ENCODE data around the gene SLC1A5. TPM values are rescaled to one million over a fixed set of nuclear protein-coding genes. Genes with fewer than 3 reads are reported as not detected.
A peak's percentile ranks its signal among the peaks of the same experiment; 100 is the strongest.

The SLC1A5 gene
- total RNA-seq, 1 donor from 2014 or later: 39.5 TPM

- DNase-seq (ENCODE audit: low spot score): no peak
- Histone ChIP-seq H3F3A (ENCODE audit: low read depth) (peaks cover 10% of the 10 kb centered on the region), H3K4me2 (no peak overlapping the region), H3K79me2 (ENCODE audit: low read depth) (no peaks in the 10 kb centered on the region), H3K36me3 (no peaks in the 10 kb centered on the region), H3K9ac (no peak overlapping the region), H3K4me3 (no peak overlapping the region), H3K9me3 (ENCODE audit: low read depth) (no peaks in the 10 kb centered on the region), H3K27me3 (no peaks in the 10 kb centered on the region), H3K4me1 (no peaks in the 10 kb centered on the region), H3K27ac (no peak overlapping the region), H4K20me1 (ENCODE audit: low read depth) (peaks cover 14% of the 10 kb centered on the region), H2AFZ (replicated peaks) (no peak overlapping the region)
- Mint-ChIP-seq H3K27me3 (ENCODE audit: insufficient read depth, low read depth) (peaks cover 6% of the 10 kb centered on the region), H3K36me3 (peaks cover 2% of the 10 kb centered on the region), H3K27ac (no peak overlapping the region), H3K4me1 (peaks cover 4% of the 10 kb centered on the region), H3K4me3 (no peak overlapping the region), H3K9me3 (no peaks in the 10 kb centered on the region)
- no peak for TF ChIP-seq CTCF (IDR thresholded peaks at IDR 0.05)
- no peak for TF ChIP-seq EZH2 (IDR thresholded peaks at IDR 0.05)
- TF ChIP-seq EZH2phosphoT487 (IDR thresholded peaks at IDR 0.05): no peak
Observed at GRCh38 chr19:46760363-46760762, 28.0 kb downstream of the SLC1A5 start.

GRCh38 chr19:46759817-46760333 is 28.5 kb downstream of the SLC1A5 start:
- peak overlapping the region; percentile 15 for H3K27ac Mint-ChIP-seq
- DNase-seq (ENCODE audit: low spot score): no peak

GRCh38 chr19:46759206-46759605 is 29.2 kb downstream of the SLC1A5 start:
- no peak for DNase-seq (ENCODE audit: low spot score)
- H3K36me3 ChIP-seq: no peaks in the 10 kb centered on the region
- peaks cover 6% of the 10 kb centered on the region for H3K27me3 Mint-ChIP-seq (ENCODE audit: insufficient read depth, low read depth)
- H3K4me2 ChIP-seq: no peak overlapping the region
- no peak overlapping the region for H2AFZ ChIP-seq (replicated peaks)
- no peak overlapping the region for H3K27ac ChIP-seq
- no peaks in the 10 kb centered on the region for H3K4me1 Mint-ChIP-seq
- peaks cover 3% of the 10 kb centered on the region for H3K36me3 Mint-ChIP-seq
- no peaks in the 10 kb centered on the region for H3K4me1 ChIP-seq
- no peak overlapping the region for H3K4me3 Mint-ChIP-seq
- H3K27me3 ChIP-seq: no peaks in the 10 kb centered on the region
- TF ChIP-seq EZH2 (IDR thresholded peaks at IDR 0.05): no peak
- TF ChIP-seq CTCF (IDR thresholded peaks at IDR 0.05): no peak
- no peak for TF ChIP-seq EZH2phosphoT487 (IDR thresholded peaks at IDR 0.05)
- no peaks in the 10 kb centered on the region for H3K9me3 Mint-ChIP-seq
- no peak overlapping the region for H3K4me3 ChIP-seq
- no peaks in the 10 kb centered on the region for H3K9me3 ChIP-seq (ENCODE audit: low read depth)
- H3K9ac ChIP-seq: no peak overlapping the region
- no peak overlapping the region for H3K27ac Mint-ChIP-seq
- H4K20me1 ChIP-seq (ENCODE audit: low read depth): peaks cover 14% of the 10 kb centered on the region
- H3K79me2 ChIP-seq (ENCODE audit: low read depth): no peaks in the 10 kb centered on the region
- H3F3A ChIP-seq (ENCODE audit: low read depth): peaks cover 10% of the 10 kb centered on the region

More at GRCh38 chr19:46759817-46760333, 28.5 kb downstream of the SLC1A5 start:
- no peaks in the 10 kb centered on the region for H3K9me3 ChIP-seq (ENCODE audit: low read depth)
- H4K20me1 ChIP-seq (ENCODE audit: low read depth): peaks cover 14% of the 10 kb centered on the region
- H3K36me3 Mint-ChIP-seq: peaks cover 3% of the 10 kb centered on the region
- no peaks in the 10 kb centered on the region for H3K27me3 ChIP-seq
- no peaks in the 10 kb centered on the region for H3K36me3 ChIP-seq
- H2AFZ ChIP-seq (replicated peaks): no peak overlapping the region
- H3K4me1 ChIP-seq: no peaks in the 10 kb centered on the region
- no peaks in the 10 kb centered on the region for H3K79me2 ChIP-seq (ENCODE audit: low read depth)
- H3K27me3 Mint-ChIP-seq (ENCODE audit: insufficient read depth, low read depth): peaks cover 6% of the 10 kb centered on the region
- no peak overlapping the region for H3K4me3 ChIP-seq
- no peak overlapping the region for H3K4me2 ChIP-seq
- no peaks in the 10 kb centered on the region for H3K9me3 Mint-ChIP-seq
- no peak for TF ChIP-seq CTCF (IDR thresholded peaks at IDR 0.05)
- TF ChIP-seq EZH2phosphoT487 (IDR thresholded peaks at IDR 0.05): no peak
- TF ChIP-seq EZH2 (IDR thresholded peaks at IDR 0.05): no peak
- no peak overlapping the region for H3K4me3 Mint-ChIP-seq
- H3K27ac ChIP-seq: no peak overlapping the region
- peaks cover 10% of the 10 kb centered on the region for H3F3A ChIP-seq (ENCODE audit: low read depth)
- H3K4me1 Mint-ChIP-seq: peaks cover 2% of the 10 kb centered on the region
- no peak overlapping the region for H3K9ac ChIP-seq

Measured in neural progenitor cell (in vitro differentiated cells).